NCI-H2107 treated with DMSO at 0.1 percent for 48 hours (cell line): Measurements from ENCODE around the gene ZFAND6.
"Not testable (repeated sequence)": the region's sequence is repeated elsewhere in the genome, so short reads cannot be mapped to it uniquely, and the experiment has no call there.

Source experiments
- DNase-seq: peaks from one replicate; lab custom pipeline; 2025; ENCODE audit not compliant: unreplicated experiment; lab: John Stamatoyannopoulos, UW

The ZFAND6 gene

DNA sequence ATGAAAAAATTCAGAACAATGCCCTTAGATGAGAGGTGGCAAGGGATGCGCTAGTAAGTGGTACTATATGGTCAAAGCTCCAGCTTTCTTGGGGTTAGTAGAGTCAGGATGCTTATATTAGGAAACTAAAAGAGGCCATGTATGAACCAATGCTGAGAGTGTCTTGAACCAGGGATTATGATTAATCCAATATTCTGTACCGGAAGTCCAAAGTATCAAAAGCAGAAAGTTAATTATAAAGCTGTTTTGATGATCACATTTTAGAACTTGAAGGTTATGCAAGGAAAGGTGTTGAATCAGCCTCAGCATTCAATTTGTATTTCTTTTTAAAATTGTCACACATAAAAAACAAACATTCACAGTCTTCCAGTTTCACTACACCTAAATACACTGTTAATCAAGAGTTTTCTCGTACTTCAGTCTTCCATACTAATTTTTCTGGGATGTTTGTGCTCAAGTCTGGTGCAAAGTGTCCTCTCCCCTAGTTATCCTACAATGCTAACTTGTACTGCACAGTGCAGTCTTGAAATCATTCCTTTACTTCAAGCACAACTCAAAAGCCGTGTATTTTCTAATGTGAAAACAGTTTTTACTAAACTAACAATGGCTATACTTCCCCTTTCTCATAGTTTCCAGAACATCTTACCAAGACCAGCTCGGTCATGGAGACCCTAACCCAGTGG, 82.6 kb downstream of the ZFAND6 start:
- DNase-seq = no peak

DNA sequence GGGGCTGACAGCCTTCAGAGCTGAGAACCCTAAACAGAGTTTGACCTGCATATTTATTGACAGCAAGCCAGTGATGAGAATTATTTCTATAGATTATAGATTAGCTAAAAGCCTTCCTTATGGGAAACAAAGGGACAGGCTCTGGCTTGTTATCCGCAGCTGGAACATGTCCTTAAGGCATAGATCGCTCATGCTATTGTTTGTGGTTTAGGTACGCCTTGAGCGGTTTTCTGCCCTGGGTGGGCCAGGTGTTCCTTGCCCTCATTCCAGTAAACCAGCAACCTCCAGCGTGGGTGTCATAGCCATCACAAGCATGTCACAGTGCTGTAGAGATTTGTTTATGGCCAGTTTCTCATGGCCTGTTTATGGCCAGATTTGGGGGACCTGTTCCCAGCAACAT, 83.2 kb downstream of the ZFAND6 start:
- DNase-seq = no peak

DNA sequence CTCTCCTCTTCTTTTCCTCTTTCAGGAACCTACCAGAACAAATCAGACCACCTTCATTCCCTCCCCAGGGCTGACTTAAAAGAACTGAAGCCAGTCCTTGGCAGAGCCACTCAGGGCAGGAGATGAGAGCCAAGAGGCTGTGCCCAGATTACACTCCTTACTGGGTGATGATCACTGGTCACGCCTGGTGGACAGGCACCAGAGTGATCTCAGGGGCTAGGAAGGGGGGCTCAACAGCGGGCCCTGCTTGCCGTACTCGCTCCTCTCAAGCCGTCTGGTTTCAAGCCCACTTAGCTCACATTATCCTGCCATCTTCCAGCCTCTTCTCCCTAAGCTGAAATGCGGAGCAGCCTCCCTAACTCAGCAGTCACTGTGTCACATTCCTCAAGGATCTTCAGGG, 91.7 kb downstream of the ZFAND6 start:
- DNase-seq = no peak

DNA sequence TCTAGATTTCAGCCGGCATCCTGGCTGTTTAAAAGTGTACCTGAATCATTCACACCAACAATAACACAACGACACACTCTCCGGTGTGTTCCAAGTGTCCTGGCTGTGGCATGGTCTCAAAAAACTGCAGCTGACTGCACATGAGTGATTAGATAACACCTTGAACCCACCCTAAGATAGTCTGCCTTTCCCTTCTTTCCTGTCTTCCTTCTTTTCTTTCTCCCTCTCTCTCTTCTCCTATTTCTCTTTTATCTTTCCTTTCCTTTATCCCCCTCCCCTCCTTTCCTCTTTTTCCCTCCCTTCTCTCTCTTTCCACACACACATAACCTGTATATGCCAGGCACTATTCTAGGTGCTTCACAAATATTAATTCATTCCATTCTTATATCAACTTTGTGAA, 92.1 kb downstream of the ZFAND6 start:
- DNase-seq = no peak

DNA sequence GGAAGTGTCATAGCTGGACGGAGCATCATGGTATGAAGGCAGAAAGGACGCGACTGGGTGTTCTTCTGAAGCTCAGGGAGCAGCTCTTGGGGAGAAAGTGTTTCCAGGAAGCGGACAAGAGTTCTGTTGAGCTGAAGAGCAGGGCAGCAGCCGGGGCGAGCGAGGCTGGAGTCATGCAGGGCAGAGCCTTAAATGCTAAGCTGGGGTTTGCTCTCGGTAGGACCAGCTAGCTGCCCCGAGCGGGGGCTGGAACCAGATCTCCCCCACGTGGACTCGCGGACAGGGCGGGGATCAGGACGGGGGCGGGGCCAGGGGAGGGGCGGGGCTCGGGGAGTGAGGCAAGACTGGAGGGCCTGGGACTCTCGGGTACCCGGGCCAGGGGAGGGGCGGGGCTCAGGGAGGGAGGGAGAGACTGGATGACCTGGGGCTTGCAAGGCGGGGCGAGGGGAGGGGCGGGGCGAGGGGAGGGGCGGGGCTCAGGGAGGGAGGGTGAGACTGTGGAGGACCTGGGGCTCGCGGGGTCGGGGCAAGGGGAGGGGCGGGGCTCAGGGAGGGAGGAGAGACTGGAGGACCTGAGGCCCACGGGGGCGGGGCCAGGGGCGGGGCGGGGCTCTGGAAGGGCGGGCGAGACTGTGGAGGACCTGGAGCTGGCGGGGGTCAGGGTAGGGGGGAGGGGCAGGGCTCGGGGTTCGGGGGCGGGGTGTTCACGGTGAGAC, 92.9 kb downstream of the ZFAND6 start:
- no peak for DNase-seq

DNA sequence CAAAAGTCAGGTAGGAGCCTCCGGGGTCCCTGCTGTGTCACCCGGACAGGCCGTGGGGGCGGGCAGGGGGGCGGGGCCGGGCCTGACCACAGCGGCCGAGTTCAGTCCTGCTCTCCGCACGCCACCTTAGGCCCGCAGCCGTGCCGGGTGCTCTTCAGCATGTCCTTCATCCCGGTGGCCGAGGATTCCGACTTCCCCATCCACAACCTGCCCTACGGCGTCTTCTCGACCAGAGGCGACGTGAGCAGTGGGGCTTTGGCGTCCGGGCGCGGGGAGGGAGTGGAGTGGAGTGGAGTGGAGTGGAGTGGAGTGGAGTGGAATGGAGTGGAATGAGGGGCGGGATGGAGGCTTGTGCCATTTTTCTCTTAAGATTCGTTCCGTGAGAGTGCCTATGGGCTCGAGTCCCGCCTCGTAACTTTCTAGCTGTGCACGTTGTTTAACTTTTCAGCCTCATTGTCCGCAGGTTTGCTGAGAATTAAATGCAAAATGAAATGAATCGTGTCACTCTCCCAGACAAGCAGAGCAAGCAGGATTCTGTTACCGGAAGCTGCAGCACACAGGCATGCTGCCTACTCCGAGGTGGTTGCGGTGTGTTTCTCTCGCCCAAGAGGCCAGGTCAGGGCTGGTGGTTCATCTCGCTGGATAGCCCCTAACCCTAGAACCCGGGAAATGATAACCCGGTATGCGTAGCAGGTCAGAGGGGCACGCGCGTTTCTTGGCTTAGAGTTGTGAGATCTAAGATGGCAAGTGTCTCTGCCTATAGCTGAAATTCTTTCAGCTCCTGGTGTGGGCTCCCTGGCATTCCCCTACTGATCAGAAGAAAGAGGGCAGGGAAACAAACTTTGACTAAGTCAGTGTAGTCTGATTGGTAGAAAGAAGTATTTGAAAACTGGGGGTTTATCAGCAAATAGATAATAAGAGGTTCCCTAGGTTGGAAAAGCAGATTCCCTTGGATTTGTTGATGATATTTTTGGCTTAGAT, 93.7 kb downstream of the ZFAND6 start, which contains the start of gene FAH:
TSS of gene FAH (plus strand) at position 104 of the 981 bp plus-strand sequence. CDS start at position 160, 56 bp downstream.
- no peak for DNase-seq

DNA sequence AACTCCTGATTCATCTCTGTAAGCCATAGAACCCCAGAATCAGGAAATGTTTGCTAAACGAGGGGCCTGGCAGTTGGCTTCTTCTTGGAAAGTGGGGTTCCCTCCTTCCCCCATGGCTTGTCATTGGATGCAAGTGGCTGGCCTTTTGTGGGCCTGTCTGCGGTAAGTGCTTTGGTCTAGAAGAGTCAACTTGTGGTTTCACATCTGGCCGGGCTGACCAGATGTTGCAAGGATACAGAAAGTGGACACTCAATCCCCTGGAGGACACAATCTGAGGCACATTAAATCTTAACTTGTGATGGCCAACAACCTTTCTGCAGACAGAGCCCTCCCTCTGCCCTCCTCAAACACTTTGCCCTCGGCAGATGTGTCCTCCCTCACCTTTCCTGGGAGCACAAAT, 94.4 kb downstream of the ZFAND6 start:
- DNase-seq = no peak

DNA sequence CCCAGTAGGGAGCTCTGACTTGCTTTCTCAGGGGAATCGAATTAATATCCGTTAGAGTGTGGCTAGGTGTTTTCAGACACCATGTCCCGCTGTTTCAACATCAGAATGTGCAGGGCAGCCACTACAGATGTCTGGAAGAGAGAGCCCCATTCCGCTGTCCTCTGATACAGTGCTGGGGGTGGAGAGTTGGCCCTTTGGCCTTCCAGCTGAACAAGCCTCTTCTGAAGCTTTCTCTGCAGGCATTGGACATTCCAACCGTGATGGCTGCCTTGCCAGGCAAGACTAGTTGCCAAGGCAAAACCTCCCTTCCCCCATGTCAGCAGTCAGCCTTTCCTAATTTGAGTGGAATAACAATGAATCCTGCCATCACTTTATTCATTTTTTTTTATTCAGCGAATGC, 94.9 kb downstream of the ZFAND6 start:
- DNase-seq = no peak

DNA sequence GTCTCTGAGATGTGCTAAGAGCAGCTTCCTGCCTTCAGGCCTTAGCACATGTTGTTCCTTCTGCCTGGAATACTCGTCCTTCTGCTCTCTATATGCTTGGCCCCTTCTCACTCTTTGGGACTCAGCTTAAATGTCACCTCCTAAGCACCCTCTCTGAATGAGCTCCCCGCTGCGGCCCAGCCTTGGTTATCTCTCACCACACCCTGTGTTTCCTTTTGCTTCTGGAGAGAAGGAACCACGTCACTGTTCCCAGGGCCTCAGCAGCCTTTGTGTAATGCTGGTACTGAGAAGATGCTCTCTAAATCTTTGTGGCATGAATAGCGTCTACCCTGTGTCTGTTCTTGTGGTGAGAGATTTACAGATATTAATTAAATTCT, 95.5 kb downstream of the ZFAND6 start:
- DNase-seq = no peak

DNA sequence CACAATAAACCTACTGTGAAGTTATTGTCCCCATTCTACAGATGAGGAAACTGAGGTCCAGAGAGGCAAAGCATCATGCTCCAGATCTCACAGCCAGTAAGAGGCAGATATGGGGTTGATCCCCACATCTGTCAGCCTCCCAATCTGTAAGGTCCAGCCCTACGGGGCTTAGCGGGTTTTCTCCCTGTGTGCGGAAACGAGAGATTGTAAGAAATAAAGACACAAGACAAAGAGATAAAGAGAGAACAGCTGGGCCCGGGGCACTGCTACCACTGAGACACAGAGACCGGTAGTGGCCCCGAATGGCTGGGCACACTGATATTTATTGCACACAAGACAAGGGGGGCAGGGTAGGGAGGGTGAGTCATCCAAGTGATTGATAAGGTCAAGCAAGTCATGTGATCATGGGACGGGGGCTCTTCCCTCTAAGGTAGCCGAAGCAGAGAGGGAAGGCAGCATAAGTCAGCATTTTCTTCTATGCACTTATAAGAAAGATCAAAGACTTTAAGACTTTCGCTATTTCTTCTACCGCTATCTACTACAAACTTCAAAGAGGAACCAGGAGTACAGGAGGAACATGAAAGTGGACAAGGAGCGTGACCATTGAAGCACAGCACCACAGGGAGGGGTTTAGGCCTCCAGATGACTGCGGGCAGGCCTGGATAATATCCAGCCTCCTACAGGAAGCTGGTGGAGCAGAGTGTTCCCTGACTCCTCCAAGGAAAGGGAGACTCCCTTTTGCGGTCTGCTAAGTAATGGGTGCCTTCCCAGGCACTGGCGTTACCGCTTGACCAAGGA, 96.1 kb downstream of the ZFAND6 start:
- DNase-seq = not testable (repeated sequence)

DNA sequence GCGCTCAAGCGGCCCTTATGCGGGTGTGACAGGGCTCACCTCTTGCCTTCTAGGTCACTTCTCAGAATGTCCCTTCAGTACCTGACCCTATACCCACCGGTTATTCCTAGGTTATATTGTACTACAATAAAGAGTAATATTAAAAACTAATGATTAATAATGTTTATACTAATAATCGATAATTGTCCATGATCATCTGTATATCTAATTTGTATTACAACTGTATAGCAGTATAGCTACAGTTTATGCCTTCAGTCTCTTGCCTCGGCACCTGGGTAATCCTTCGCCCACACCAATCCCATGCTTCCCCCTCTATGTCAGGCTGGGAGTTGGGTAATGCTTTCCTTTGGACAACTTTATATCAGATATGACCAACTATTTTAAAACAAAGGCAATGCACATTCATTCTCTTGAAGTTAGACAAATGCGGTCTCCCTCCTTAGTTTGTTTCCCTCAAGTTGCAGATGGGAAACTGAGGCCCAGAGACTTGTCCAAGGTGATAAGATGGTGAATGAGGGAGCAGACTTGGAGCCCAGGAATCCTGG, 96.8 kb downstream of the ZFAND6 start:
- DNase-seq = no peak

DNA sequence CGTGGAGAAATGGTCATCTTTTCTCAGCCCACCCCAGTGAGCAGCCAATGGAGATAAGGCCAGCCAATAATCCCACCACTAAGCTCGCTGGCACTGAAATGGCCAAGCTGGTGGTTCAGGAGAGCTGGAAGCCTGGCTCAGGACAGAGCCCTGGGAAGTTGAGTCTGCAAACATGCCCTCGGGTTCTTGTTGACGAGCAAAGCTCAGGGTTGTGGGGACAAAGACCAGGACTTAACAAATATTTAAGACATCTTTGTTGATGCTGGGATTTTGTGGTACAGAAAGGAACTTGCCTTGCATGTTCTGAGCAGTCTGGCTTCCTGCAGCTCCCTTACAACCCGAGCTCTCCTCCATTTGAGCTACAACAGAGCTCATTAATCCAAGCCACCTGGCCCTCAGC, 97.7 kb downstream of the ZFAND6 start:
- no peak for DNase-seq

DNA sequence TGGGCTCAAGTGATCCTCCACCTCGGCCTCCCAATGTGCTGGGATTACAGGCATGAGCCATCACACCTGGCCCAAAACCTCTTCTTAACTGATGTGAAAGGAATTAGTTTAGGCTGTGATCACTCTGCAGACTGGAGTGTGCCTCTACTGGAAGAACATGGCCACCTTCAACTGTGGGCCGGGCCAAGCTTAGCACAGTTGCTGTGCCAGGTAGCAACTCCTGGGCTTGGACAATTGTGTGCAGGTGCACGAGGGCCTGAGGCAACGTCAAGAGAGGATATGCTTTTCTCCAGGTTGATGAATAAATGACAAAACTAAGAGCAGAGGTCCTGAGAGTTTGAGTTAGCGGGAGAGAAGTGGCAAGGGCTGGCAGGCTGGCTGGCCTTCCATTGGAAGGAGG, 99.8 kb downstream of the ZFAND6 start:
- DNase-seq = no peak

DNA sequence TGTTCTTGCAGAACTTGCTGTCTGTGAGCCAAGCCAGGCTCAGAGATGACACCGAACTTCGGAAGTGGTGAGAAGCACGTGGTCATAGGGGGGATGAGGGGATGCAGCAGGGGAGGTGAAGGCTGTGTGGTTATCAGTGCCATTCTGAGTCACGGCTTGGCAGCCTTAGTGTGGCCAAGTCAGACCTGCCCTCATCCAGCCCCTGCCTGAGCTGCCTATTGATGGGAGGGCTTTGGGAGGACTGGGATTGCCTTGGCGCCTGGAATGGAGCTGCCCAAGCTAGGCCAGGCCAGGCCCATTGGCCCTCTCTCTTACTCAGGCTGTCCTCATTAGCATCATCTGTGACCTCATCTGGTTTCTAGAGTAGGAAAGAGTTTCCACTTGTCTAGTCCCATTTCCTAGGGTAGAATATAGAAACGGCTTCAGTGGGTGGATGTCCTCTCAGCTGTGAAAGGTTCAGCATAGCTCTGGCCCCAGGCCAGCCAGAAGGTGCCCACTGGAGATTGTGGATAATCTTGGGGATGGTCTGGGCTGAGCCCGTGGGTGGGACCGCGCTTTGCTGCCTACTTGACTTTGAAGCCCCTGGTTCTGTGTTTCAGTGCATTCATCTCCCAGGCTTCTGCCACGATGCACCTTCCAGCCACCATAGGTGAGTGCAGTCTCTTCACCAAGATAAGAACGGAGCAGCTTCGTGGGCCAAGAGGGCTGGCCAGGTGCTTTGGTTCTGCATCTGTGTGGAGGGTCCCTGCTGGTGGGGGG, 100.5 kb downstream of the ZFAND6 start:
- DNase-seq = no peak

DNA sequence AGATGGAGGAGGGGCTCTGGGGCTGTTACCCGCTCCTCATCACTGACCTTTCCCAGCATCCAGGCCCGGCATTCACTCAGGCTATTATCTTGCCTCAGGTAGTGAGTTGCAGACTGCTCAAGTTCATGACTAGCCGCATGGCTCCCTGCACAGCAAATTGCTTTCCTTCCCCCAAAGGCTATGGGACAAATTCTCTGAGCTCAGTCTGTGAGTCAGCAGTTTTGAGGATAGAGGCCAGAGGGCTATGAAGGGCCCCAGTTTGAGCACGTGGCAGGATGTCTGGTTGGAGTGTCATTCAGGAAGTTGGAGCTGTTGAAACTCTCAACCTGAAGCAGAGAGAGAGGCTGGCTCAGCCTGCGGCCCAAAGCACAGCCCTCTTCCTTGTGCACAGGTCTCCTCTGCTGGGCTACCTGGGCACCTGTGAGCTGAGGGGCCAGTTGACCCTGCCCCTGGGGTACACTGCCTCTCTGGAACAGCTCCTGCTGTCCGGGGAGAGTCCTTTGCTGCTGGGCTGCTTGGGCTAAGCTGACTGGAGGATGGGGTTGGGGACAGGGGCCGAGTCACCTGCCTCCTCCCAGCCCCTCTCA, 101.2 kb downstream of the ZFAND6 start:
- DNase-seq = no peak

DNA sequence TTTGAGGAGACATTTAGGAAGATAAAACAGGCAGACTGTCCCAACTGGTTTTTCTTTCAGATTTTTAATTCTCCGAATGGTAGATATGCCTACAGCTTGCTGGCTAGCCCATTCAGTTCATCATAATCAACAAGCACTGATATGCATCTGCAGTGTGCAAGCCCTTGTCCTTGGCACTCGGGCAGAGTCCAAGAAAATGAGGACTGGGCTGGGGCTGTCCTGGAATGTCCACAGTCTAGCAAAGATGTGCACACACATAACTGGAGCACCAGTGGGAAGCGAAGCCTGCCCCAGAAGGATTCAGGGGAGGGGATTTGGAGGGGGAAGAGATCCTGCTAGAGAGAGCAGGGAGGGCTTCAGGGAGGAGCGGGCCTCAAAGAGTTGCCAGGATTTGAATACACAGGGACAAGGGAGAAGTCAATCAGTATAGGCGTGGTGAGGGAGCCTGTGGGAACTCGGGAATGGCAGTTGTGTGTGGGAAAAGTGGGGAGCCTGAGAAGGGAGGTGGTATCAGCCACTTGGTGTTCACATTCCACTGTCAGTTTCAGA, 102.1 kb downstream of the ZFAND6 start:
- DNase-seq = no peak

DNA sequence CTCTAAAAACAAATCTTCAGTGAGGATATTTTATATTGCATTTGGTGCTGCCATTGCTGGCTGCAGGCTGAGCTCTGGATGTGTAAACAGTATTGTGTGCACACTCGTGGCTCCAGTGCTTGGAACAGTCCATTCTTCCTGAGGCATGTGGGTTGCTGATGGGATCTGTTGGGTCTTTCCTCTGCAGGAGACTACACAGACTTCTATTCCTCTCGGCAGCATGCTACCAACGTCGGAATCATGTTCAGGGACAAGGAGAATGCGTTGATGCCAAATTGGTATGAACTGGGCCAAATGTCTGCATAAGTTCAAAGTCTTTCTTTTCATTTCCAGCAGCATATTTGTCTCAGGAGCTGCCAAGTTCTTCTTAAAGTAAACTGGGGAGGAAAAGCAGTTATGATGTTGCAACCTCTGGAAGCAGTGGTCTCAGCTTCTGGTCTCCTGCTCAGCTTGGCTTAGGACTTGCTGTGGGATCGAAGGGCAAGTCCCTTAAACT, 102.6 kb downstream of the ZFAND6 start:
- no peak for DNase-seq

DNA sequence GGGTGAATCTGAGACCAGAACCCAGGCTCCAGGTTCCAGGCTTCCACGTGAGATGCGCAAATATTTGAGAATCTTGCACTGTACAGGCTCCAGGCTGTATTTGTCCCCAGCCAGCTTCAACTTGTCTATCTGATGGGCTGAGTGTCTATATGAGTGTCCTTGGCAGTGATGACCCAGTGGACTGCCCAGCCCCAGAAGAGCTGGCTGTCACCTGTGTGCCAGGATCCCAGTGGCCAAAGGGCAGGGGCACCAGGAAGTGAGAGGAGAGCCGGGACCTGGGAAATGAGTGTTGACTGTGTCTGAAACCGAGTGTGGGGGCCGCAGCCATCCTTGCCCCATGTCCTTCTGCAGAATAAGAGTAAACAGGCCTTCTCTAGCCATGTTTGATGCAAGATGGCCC, 103.7 kb downstream of the ZFAND6 start:
- DNase-seq = no peak

DNA sequence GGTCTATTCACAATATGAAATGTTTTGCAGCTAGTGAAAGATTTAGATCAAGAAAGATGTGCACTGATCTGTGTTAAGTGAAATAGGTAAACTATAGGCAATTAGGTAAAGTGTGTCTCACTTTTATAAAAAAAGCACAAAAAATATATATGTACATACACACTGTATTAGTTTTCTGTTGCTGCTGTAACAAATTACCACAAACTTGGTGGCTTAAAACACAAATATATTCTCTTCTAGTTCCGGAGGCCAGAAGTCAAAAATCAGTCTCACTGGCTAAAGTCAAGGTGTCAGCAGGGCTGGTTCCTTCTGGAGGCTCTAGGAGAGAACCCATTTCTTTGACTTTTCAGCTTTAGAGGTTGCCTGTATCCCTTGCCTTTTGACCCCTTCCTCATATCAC, 104.4 kb downstream of the ZFAND6 start:
- no peak for DNase-seq
